HG03060 (cell line): ENCODE results near the gene MGAT1.

Experiments used
- ATAC-seq: cut with Tn5 transposase; IDR thresholded peaks from one replicate; pipeline ENCODE4 v1.9.1; 2021; ENCODE audit warnings: low read depth, moderate number of reproducible peaks; ENCODE audit not compliant: unreplicated experiment

MGAT1 gene

GRCh38 chr5:180824630-180825476, 22.2 kb upstream of the MGAT1 start:
- no peak for ATAC-seq

GRCh38 chr5:180823940-180824629, 21.5 kb upstream of the MGAT1 start:
- ATAC-seq, result no peak

- no peak for ATAC-seq
Observed at GRCh38 chr5:180823346-180823745, 20.7 kb upstream of the MGAT1 start.

GRCh38 chr5:180821538-180821937, 18.9 kb upstream of the MGAT1 start:
- no peak for ATAC-seq

GRCh38 chr5:180820788-180821321, 18.2 kb upstream of the MGAT1 start:
- ATAC-seq, result peak; percentile 46

GRCh38 chr5:180818677-180819341, 16.2 kb upstream of the MGAT1 start:
- ATAC-seq, result no peak

GRCh38 chr5:180817893-180818674, 15.5 kb upstream of the MGAT1 start:
- ATAC-seq, result no peak

GRCh38 chr5:180816608-180817534, 14.3 kb upstream of the MGAT1 start:
- peak; percentile 38 for ATAC-seq

GRCh38 chr5:180815293-180815917, 12.8 kb upstream of the MGAT1 start:
- ATAC-seq, result no peak

- ATAC-seq, result no peak
Observed at GRCh38 chr5:180813420-180813819, 10.8 kb upstream of the MGAT1 start.

GRCh38 chr5:180811623-180812124, 9.1 kb upstream of the MGAT1 start:
- ATAC-seq, result no peak

GRCh38 chr5:180810959-180811622, 8.5 kb upstream of the MGAT1 start:
- ATAC-seq, result no peak

- peak; percentile 33 for ATAC-seq
Observed at GRCh38 chr5:180810210-180810958, 7.8 kb upstream of the MGAT1 start.

GRCh38 chr5:180809403-180810209, 7.0 kb upstream of the MGAT1 start:
- ATAC-seq, result peak; percentile 32

- no peak for ATAC-seq
Observed at GRCh38 chr5:180808461-180809000, 5.9 kb upstream of the MGAT1 start.
